ENCODE results near the gene PRR19. TPM values are rescaled to one million over a fixed set of nuclear protein-coding genes. Genes with fewer than 3 reads are reported as not detected.
"Not testable (repeated sequence)": the region's sequence is repeated elsewhere in the genome, so short reads cannot be mapped to it uniquely, and the experiment has no call there.

PRR19 gene, protein sequence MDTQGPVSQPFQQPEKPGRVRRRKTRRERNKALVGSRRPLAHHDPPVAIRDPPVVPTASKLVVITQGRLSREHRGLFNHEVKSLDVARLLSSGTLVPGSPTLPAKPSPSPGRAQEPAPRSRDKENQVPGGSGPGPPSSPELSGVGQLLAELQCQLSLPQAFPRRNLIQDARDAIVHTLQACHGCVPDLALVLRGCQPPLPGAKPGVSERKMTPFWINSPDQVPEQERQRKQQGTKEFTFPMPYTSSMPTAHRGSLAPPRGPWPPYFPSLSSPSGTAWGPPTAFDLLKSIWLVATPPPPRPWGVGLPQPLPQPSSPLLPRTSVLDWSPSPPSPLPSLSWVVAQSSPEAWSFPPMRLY
- 0.16 TPM for total RNA-seq
- long read RNA-seq, result 0 reads

DNA sequence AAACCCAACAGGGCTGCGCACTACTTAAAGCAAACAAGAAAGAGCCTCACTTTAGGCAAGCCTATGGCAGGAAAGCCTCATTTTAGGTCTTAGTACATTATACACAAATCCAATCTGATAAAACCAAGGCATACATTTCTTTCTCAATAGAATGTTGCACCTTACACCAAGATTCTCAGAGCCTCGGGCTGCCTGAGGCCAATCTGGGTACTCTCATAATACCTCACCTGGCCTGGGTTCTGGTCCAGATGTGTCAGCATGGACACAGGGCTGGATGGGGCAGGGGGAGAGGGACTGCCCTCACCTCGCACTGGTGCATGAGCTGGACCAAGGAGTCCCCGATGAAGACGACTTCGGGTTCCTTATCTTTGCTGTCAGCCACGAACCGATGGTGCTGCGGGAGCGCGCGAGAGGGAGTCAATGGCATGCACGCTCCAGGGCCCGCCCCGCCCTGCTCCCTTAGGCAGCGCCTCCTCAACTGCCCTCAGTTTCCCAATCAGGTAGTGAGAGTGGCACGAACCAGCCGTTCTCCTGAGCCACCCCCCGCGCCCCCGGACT lies at the start of gene PRR19:
PRR19 (plus strand) TSS at position 487 of the 558 bp plus-strand sequence. CDS start 7,453 bp downstream, outside the sequence.
- DNase-seq (ENCODE audit: low spot score), result no peak
- intact Hi-C loops (cut with DNase I), result no loop called here

DNA sequence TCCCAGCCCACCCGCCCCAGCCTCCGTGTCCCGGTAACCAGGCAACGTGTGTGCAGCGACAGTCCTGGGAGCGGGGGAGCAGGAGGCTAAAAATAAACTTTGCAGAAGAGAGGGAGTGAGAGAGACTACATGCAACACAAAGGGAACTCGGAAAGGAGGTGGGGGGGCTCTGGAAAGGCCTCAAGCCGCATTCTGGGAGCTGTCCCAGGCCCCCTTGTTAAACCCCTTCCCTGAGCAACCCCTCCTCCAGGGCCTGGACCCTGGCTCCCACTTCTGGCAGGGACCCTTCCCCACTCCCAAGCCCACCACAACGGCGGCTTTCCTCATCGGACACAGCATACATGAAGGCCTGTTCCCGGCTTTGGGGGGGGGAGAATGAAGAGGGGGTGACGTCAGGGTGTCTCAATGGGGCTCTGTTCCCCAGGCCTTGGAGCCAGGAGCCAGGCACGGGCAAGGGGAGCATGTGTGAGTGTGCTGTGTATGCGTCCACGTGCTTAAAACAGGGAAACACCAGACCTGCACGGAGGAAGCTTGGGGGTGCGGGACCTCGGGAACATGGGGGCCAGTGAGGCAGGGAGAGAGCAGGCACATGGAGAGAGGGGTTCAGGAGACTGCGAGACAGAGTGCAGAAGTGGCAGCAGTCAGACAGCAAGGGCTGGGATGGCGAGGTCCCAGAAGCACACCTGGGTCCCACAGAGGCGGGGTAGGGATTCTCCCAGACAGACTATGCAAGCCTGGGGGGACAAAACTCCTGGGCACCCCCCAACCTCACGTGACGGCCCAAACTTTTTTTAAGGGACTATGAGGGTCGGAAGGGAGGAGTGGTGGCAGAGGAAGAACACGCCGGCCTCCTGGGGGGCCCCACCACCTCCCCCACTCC lies 49.3 kb upstream of the PRR19 start:
- no peak for DNase-seq (ENCODE audit: low spot score)
- intact Hi-C loops (cut with DNase I), result no loop called here

DNA sequence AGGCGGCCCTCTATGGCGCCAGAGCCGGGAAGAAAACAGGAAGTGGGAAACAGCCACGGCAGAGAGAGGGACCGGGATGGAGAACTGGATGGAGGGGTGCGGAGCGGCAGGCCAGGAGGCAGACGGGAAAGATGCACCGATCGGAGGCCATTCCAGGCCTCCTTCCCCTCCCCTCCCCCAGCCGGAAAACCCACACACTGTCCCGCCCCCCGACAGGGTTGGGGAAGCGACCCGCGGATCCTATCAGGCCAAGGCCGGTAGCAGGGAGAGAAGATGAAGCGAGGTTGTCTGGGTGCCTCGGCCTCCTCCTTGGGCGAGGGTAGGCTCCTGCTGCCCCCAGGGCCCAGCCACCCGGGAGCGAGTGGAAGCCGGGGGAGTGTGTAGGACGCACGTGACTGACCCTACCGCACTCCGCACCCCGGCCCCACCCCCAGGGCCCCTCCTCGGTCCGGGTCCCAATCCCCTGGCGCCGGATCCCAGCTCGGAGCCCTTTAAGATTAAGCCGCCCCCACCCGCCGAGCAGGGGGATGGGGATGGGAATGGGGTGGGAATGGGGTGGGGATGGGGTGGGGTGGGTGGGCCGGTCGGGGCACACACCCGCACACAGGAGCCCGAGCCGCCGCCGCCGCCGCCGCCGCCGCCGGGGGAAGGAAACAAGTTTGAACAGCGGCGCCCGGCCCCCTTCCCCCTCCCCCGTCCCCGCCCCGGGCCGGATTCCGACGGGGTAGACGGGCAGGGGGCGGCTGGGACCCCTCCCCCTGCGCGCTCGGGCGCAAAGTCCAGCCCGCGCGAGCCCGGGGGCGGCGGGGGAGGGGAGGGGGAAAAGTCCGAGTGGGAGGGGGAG lies 48.5 kb upstream of the PRR19 start:
- intact Hi-C loops (cut with DNase I), result no loop called here
- peak; percentile 80 for DNase-seq (ENCODE audit: low spot score)

DNA sequence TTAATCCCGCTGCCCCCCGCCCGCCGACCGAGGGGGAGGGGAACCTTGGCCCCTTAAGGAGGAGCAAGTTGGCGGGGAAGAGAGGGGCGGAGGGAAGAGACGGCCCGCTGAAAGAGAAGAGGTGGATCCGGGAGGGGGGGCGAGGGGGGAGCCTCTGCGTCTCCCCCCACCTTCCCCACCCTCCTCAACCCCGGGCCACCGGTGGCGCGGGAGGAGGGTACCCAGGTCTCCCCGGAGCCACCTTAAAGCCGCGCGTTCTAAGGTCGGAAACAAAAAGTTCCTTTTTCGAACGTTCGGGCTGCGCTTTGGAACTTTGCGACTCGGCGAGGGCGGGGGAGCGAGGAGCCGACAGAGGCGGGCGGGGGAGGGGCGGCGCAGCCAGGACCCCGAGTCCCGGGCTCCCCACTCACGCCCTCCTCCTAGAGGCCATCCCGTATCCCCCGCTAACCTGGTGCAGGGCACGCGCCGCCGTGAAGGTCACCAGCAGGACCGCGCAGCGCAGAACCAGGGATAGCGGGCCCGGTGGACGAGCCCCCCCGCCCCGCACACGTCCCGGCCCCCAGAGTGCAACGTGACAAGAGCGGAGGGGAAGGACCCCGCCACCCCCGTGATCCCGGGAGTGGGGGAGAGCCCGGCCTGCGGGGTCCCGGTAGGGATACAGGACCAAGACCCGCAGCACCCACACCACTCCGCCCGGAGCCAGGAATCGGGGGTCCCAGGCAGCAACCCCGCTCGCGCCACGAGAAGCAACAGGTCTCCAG lies 47.7 kb upstream of the PRR19 start:
- intact Hi-C loops (cut with DNase I), result no loop called here
- peak; percentile 89 for DNase-seq (ENCODE audit: low spot score)

DNA sequence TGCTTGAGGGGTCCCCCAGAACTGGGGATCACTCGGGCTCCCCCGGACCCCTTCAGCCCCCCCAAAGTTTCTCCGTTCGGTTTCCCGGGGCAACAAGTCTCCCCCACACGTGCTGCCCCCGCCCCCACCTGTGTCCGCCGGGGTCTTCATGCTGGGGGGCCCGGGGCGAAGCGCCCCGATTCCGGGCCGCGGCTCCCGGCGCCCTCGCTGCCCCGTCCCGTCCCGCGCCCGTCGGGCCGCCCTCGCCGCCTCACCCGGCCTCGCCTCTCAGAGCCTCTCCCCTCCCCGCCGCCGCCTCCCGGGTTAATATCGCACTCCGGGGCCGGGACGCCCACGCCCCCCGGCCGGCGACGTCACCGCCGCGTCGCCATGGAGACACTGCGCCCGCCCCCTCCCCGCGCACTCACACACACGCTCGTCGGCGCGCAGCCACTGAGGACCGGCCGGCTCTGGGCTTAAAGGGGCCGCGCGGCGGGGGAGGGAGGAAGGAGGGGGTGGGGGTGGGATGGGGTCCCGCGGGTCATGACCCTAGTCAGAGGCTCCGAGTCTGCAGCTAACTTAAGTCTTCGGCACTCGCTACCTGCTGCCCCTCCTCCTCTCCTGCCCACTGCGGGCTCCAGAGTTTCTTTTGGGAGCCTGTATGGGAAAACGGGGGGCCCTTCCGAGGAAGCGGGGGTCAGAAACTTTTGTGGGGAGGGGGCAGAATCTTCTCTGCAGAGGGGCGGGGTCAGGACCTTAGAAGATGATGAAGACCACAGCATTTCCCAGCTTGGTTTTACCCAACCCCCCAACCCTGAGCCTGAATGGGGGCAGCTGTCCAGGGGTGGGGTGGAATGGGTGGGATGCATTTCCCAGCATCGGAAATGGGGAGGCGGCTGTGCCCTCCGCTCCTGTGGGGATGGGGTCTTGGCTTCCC lies 46.8 kb upstream of the PRR19 start, which contains the start of gene ERF:
ERF (minus strand) TSS at position 279 of the 916 bp plus-strand sequence; CDS start at position 150, 129 bp downstream.
- intact Hi-C loops (cut with DNase I), result loop anchor here (1.0 kb wide), 1 partner anchor 25 kb away; no protein-coding TSS in a partner anchor
- peak; percentile 98 for DNase-seq (ENCODE audit: low spot score)

DNA sequence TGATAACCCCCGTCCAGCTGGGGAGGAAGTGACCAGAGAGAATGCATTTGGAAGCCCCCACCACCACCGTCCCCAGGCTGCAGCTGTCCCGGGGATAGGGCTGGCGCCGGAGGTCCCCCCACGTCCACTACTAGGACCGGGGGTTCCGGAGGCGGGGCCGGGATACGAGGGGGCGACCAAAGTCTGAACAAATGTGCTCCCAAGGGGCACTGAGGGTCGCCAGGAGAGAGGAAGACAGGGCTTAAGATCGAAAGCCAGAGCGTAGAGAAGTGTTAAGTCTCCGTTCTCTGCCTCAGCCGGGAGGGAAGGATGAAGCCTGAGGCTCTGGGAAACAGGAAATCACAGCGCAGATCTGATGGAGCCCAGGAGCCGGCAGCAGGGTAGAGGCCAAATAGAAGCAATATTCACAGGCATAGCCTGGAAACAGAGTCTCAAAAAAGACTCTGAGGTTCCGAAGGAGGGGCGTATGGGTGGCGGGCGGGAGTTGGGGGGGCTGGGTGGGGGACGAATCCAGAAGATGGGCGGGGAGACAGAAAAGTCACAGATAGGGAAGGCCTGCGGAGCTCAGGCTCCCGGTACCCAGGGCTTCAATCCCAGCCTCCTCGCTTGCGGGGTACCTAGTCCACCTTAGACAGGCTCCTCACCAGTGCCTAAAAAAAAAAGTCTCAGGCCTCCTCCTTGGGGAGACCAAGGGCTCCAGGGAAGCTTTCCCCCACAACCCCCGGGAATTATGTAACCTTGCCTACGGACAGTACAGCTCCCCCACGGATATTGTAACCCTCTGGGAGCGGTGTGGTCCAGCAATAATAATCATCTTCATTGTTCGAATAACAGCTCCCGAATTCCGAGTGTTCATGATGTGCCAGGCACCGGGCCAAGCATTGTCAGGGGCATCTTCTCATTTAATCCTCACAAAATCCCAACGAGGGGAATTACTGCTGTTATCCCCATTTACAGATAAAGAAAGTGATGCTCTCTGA lies 45.9 kb upstream of the PRR19 start:
- peak; percentile 78 for DNase-seq (ENCODE audit: low spot score)
- intact Hi-C loops (cut with DNase I), result loop anchor here (1.0 kb wide), 2 partner anchors 11 to 24 kb away; no protein-coding TSS in a partner anchor

DNA sequence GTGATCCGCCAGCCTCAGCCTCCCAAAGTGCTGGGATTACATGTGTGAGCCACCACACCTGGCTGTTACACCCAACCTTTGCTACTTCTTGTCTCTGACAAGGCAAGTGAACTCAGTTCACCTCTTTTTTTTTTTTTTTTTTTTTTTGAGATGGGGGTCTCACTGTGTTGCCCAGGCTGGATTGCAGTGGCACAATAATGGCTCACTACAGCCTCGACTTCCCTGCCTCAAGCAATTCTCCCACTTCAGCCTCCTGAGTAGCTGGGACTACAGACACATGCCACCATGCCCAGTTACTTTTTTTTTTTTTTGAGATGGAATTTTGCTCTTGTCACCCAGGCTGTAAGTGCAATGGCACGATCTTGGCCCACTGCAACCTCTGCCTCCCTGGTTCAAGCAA lies 44.1 kb upstream of the PRR19 start:
- intact Hi-C loops (cut with DNase I); DNase-seq (ENCODE audit: low spot score): not testable (repeated sequence)

DNA sequence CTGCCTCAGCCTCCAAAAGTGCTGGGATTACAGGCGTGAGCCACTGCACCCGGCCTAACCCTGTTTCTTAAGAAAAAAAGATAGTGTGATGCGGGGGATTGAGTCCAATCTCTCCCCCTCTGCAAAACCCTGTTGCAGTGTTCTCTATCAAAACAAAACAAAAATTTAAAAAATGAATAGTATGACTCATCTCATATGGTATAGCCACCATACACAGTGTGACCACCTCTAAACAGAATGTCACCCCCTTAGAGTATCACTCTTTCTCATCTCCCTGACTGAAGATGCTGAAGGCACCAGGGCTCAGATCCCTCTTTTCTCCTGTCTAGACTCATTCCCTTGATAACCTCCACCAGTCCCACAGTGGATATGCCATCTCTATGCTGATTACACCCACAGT lies 40.2 kb upstream of the PRR19 start:
- intact Hi-C loops (cut with DNase I), result no loop called here
- no peak for DNase-seq (ENCODE audit: low spot score)

DNA sequence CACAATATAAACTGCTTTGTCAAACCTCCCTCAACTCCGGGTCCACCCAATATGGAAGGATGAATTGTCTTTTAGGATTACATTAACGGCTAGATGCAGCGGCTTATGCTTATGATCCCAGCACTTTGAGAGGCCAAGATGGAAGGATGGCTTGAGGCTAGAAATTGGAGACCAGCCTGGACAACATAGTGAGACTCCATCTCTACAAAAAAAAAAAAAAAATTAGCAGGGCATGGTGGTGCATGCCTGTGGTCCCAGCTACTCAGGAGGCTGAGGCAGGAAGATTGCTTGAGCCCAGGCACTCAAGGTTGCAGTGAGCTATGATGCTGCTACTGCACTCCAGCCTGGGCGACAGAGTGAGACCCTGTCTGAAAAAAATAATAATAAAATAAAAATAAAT lies 35.8 kb upstream of the PRR19 start:
- intact Hi-C loops (cut with DNase I); DNase-seq (ENCODE audit: low spot score): not testable (repeated sequence)

DNA sequence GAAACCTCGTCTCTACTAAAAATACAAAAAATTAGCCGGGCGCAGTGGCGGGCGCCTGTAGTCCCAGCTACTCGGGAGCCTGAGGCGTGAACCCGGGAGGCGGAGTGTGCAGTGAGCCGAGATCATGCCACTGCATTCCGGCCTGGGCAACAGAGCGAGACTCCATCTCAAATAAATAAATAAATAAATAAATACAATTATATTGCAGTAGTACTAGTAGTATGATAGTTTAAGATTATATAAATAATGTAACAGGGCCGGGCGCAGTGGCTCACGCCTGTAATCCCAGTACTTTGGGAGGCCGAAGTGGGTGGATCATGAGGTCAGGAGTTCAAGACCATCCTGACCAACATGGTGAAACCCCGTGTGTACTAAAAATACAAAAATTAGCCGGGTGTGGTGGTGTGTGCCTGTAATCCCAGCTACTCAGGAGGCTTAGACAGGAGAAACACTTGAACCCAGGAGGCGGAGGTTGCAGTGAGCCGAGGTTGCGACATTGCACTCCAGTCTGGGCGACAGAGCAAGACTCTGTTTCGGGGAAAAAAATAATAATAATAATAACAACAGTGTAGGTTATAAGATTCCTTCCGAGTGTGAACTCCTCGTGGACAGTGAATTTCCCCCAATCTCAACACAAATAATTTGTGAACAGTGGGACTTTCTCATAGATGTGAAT lies 34.9 kb upstream of the PRR19 start:
- DNase-seq (ENCODE audit: low spot score), result not testable (repeated sequence)
- intact Hi-C loops (cut with DNase I), result loop anchor here (1.0 kb wide), 1 partner anchor 11 kb away; no protein-coding TSS in a partner anchor

DNA sequence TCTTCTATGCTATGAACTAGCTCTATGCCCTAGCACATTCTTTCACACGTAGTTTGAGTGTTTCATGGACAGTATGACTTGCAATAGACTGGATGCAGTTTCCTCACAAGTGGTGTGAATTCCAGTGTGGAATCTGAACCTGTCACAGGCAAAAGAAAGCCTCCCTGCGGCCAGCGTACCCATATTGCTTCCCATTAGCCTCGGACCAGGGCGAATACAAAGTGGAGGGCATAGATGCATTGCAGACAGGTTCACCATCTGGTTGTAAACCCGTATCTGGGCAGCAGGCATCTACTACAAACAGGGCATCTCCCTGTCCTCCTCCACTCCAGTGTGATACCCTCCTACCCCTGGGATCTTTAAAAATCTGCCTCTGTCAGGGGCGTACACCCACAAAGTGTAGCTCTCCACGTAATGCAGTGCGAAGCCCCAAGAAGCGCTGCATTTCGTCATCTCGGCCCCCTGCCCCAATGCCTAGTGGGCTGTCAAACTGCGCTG lies 34.2 kb upstream of the PRR19 start:
- no peak for DNase-seq (ENCODE audit: low spot score)
- intact Hi-C loops (cut with DNase I), result loop anchor here (1.0 to 2.0 kb wide), 2 partner anchors 11 to 15 kb away; no protein-coding TSS in a partner anchor

DNA sequence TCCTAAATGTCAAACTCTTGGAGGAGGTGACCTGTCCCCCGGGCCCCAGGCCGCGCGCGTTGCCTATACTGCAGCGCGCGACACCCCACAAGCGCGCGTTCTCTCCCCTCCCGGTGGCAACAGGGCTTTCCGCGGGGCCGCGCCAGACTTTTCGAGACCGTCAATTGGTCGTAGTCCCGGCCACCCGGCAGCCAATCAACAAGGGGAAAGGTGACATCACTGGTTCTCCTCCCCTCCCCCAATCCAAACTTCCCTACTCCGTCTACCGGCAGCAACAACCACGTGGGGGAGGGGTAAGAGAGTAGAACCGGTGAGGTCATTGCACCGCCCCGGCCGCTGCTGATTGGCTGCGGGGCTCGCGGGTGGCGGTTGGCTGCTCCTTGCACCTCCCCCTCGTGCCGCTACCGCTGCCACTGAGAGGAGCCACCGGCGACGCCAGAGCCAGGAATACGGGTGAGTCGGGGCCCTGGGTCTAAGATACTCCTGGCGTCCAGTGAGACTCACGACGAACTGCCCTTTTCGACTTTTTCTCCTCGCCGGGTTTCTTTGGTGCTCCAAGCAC lies 33.7 kb upstream of the PRR19 start:
- DNase-seq (ENCODE audit: low spot score), result peak; percentile 99
- intact Hi-C loops (cut with DNase I), result loop anchor here (2.0 kb wide), 1 partner anchor 15 kb away; no protein-coding TSS in a partner anchor

DNA sequence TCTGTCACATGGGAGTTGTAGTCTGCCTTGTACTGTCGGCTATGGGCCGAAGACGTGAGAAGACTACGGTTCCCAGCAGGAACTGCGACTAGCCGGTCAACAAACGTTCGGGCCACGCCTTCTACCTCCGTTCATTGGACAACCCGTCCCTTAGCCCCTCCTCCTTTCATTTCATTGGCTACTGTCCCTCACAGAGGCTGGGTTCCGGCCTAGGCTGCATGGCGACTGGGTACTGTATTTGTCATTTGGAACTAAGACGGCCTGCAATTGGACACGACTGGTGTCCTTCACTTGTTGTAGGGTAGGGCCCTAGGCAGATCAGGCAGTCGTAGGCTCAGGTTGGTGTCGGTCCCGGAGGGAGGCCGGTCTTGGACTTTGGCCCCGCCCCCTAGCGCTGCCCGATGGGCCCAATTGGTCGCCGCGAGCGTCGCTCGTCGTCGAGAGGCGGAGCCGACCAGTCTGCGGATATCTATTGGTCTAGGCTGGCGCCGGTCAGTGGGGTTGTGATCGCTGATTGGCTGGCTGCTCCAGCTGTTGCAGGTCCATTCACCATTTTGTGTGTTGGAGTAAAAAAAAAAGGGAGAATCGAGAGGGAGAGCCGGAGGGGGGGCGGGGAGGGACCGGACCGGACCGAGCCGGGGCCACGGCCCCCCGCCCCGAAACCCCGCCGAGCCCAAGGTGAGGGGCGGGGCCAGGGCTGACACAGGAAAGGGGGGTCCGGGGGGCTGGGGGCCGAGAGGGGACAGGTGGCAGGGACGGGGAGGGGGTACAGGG lies 33.0 kb upstream of the PRR19 start, which contains the start of gene CIC:
CIC (plus strand) TSS at position 549 of the 774 bp plus-strand sequence. CDS start 2,532 bp downstream, outside the sequence.
- peak; percentile 100 for DNase-seq (ENCODE audit: low spot score)
- intact Hi-C loops (cut with DNase I), result loop anchor here (2.0 kb wide), 1 partner anchor 14 kb away; no protein-coding TSS in a partner anchor
